HepG2 (cell line): ENCODE measurements around the gene ACSM3. TPM values are rescaled to one million over a fixed set of nuclear protein-coding genes. Genes with fewer than 3 reads are reported as not detected.
A peak's percentile ranks its signal among the peaks of the same experiment; 100 is the strongest.

Experiments used
- ARNTL ChIP-seq: sonication (generic); formaldehyde crosslinking; IDR thresholded peaks from 2 replicates; pipeline ENCODE4 v1.4.0; 2020; ENCODE audit warnings: mild to moderate bottlenecking, missing genetic modification reagents
- CEBPB ChIP-seq: IDR thresholded peaks from 2 replicates; pipeline ENCODE4 v1.6.1; 2011; ENCODE audit warnings: low read depth, low read length, improper control_type of control experiment, borderline replicate concordance
- FOSL2 ChIP-seq: sonication (generic); formaldehyde crosslinking; IDR thresholded peaks from 2 replicates; pipeline ENCODE4 v1.4.0; 2020; ENCODE audit warnings: missing genetic modification reagents
- HOXA5 ChIP-seq: sonication (generic); formaldehyde crosslinking; IDR thresholded peaks from 2 replicates; pipeline ENCODE4 v1.4.0; 2020; ENCODE audit warnings: missing genetic modification reagents
- HOXA7 ChIP-seq: sonication (generic); formaldehyde crosslinking; IDR thresholded peaks from 2 replicates; pipeline ENCODE4 v1.8.1; 2022; ENCODE audit warnings: mild to moderate bottlenecking, missing genetic modification reagents, moderate library complexity
- NCOA1 ChIP-seq: sonication (generic); formaldehyde crosslinking; IDR thresholded peaks from 2 replicates; pipeline ENCODE4 v1.9.0; 2021; ENCODE audit warnings: missing genetic modification reagents
- NFIB ChIP-seq: sonication (generic); formaldehyde crosslinking; IDR thresholded peaks from 2 replicates; pipeline ENCODE4 v1.9.0; 2021; ENCODE audit warnings: missing genetic modification reagents, mild to moderate bottlenecking, borderline replicate concordance
- PHF5A ChIP-seq: IDR thresholded peaks from one replicate; pipeline ENCODE4 v1.6.1; 2018; ENCODE audit warnings: low read depth, missing genetic modification reagents; ENCODE audit not compliant: unreplicated experiment
- PLRG1 ChIP-seq: fragments of 450-650 bp; conservative IDR thresholded peaks from 2 replicates; pipeline ENCODE4 v1.6.1; 2016
- RBFOX2 ChIP-seq: fragments of 200-400 bp; formaldehyde crosslinking; IDR thresholded peaks from 2 replicates; pipeline ENCODE4 v1.6.1; 2017; ENCODE audit warnings: low read depth, mild to moderate bottlenecking, low read length
- RXRA ChIP-seq: sonication (generic); formaldehyde crosslinking; IDR thresholded peaks from 2 replicates; pipeline ENCODE4 v1.5.1; 2020; ENCODE audit warnings: missing genetic modification reagents
- SMYD3 ChIP-seq: sonication (generic); formaldehyde crosslinking; IDR thresholded peaks from 2 replicates; pipeline ENCODE4 v1.8.1; 2023; ENCODE audit warnings: mild to moderate bottlenecking, missing genetic modification reagents
- ZFP36 ChIP-seq: fragments of 150-350 bp; IDR thresholded peaks from 2 replicates; pipeline ENCODE4 v1.6.1; 2018; ENCODE audit warnings: borderline replicate concordance, low read length, low read depth; ENCODE audit not compliant: partially characterized antibody
- ZFP82 ChIP-seq: sonication (generic); formaldehyde crosslinking; IDR thresholded peaks from 2 replicates; pipeline ENCODE4 v1.5.1; 2020; ENCODE audit warnings: mild to moderate bottlenecking, missing genetic modification reagents, borderline replicate concordance
- ZNF383 ChIP-seq: sonication (generic); formaldehyde crosslinking; IDR thresholded peaks from 2 replicates; pipeline ENCODE4 v1.4.0; 2020; ENCODE audit warnings: missing genetic modification reagents, mild to moderate bottlenecking, borderline replicate concordance
- ZNF598 ChIP-seq: sonication (generic); formaldehyde crosslinking; IDR thresholded peaks from 2 replicates; pipeline ENCODE4 v1.5.1; 2020; ENCODE audit warnings: mild to moderate bottlenecking, missing genetic modification reagents, borderline replicate concordance
- ZNF792 ChIP-seq: IDR thresholded peaks from 2 replicates; pipeline ENCODE4 v1.6.1; 2016
- ZSCAN21 ChIP-seq: sonication (generic); formaldehyde crosslinking; IDR thresholded peaks from 2 replicates; pipeline ENCODE4 v1.8.0; 2022; ENCODE audit warnings: mild to moderate bottlenecking, missing genetic modification reagents, moderate library complexity, borderline replicate concordance
- ZSCAN31 ChIP-seq: sonication (generic); formaldehyde crosslinking; IDR thresholded peaks from 2 replicates; pipeline ENCODE4 v1.5.0; 2020; ENCODE audit warnings: low read depth, mild to moderate bottlenecking, missing genetic modification reagents
- polyA plus RNA-seq, 8 experiments: library from polyadenylated mRNA; depleted of rRNA in 3 of 8; stranded (reverse) in 7 of 8; unstranded in 1 of 8; fragments of >200 nt; fragmentation: Illumina TruSeq in 4 of 8; extraction: Trizol in 4 of 8; gene quantifications; 2 replicates each; pipeline versions ENCODE4 v1.2.1 to v1.2.3, GENCODE V29; 2011 to 2016; ENCODE audit warnings: low read depth in 4 of 8, missing spikeins in 1 of 8, mixed read lengths in 1 of 8; ENCODE audit not compliant: insufficient read depth in 1 of 8
- total RNA-seq, 5 experiments: library from RNA; depleted of rRNA; stranded (reverse); fragments of >200 nt; fragmentation: Illumina TruSeq; extraction: Trizol; gene quantifications; 2 replicates each; pipeline ENCODE4 v1.2.3, GENCODE V29; 2016; ENCODE audit warnings: low read depth in 1 of 5
- TF ChIP-seq, protein P1 (sequence below): sonication (generic); formaldehyde crosslinking; IDR thresholded peaks from 2 replicates; pipeline ENCODE4 v1.4.0; 2020; ENCODE audit warnings: mild to moderate bottlenecking, missing genetic modification reagents
- TF ChIP-seq, protein P2 (sequence below): sonication (generic); formaldehyde crosslinking; IDR thresholded peaks from 2 replicates; pipeline ENCODE4 v1.4.0; 2020; ENCODE audit warnings: mild to moderate bottlenecking, missing genetic modification reagents, borderline replicate concordance

The ACSM3 gene
- total and polyA plus RNA-seq, 2 of the 13 experiments (the other 11 are each of a cell fraction or from before 2014, with no cell fraction given): 74.0 to 108 TPM

DNA sequence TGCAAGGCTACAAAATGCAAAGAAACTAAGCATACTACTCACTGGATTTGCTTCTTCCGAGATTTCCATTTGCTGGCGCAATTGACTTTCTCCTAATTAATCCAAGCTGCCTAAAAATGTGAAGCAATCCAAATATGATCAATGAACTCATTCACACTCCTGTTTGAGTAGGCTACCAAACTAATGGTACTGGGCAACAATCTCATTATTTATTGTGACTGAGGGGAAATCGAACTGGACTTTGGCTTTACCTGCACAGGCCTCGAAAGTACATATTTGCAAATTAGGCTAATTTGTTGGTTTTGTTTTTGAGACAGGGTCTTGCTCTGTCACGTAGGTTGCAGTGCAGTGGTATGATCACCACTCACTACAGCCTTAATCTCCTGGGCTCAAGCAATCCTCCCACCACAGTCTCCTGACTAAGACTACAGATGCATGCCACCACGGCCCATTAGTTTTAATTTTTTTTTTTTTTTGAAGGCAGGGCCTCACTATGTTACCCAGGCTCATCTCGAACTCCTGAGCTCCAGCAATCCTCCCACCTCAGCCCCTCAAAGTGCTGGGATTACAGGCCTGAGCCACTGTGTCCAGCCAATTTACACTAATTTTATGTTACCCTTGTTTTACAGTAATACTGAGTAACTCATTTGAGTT is 39.9 kb downstream of the ACSM3 start (continued):
- TF ChIP-seq, protein P1, sequence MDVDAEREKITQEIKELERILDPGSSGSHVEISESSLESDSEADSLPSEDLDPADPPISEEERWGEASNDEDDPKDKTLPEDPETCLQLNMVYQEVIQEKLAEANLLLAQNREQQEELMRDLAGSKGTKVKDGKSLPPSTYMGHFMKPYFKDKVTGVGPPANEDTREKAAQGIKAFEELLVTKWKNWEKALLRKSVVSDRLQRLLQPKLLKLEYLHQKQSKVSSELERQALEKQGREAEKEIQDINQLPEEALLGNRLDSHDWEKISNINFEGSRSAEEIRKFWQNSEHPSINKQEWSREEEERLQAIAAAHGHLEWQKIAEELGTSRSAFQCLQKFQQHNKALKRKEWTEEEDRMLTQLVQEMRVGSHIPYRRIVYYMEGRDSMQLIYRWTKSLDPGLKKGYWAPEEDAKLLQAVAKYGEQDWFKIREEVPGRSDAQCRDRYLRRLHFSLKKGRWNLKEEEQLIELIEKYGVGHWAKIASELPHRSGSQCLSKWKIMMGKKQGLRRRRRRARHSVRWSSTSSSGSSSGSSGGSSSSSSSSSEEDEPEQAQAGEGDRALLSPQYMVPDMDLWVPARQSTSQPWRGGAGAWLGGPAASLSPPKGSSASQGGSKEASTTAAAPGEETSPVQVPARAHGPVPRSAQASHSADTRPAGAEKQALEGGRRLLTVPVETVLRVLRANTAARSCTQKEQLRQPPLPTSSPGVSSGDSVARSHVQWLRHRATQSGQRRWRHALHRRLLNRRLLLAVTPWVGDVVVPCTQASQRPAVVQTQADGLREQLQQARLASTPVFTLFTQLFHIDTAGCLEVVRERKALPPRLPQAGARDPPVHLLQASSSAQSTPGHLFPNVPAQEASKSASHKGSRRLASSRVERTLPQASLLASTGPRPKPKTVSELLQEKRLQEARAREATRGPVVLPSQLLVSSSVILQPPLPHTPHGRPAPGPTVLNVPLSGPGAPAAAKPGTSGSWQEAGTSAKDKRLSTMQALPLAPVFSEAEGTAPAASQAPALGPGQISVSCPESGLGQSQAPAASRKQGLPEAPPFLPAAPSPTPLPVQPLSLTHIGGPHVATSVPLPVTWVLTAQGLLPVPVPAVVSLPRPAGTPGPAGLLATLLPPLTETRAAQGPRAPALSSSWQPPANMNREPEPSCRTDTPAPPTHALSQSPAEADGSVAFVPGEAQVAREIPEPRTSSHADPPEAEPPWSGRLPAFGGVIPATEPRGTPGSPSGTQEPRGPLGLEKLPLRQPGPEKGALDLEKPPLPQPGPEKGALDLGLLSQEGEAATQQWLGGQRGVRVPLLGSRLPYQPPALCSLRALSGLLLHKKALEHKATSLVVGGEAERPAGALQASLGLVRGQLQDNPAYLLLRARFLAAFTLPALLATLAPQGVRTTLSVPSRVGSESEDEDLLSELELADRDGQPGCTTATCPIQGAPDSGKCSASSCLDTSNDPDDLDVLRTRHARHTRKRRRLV (CRISPR knock-in tag): peak; percentile 63; the same call in 1 of the 2 replicates
- TF ChIP-seq ZNF598 (peak; percentile 76; the same call in 1 of the 2 replicates), ARNTL (CRISPR knock-in tag) (peak; percentile 68), ZFP36 (no peak), ZSCAN31 (peak; percentile 64; the same call in 1 of the 2 replicates), PHF5A (CRISPR knock-in tag) (no peak), ZFP82 (CRISPR knock-in tag) (no peak), RBFOX2 (0 out of 2 replicates have a peak, but pooled peaks have one; percentile 28), FOSL2 (0 out of 2 replicates have a peak, but pooled peaks have one; percentile 14), RXRA (CRISPR knock-in tag) (no peak; the same call in 1 of the 2 replicates), PLRG1 (no peak), HOXA5 (CRISPR knock-in tag) (no peak), HOXA7 (CRISPR knock-in tag) (no peak), ZSCAN21 (CRISPR knock-in tag) (0 out of 2 replicates have a peak, but pooled peaks have one; percentile 25), ZNF383 (CRISPR knock-in tag) (no peak), NFIB (CRISPR knock-in tag) (no peak), ZNF792 (CRISPR knock-in tag) (0 out of 2 replicates have a peak, but pooled peaks have one; percentile 65), NCOA1 (CRISPR knock-in tag) (peak; percentile 93), SMYD3 (CRISPR knock-in tag) (peak; percentile 93), CEBPB (peak; percentile 56; the same call in 1 of the 2 replicates)
- TF ChIP-seq, protein P2, sequence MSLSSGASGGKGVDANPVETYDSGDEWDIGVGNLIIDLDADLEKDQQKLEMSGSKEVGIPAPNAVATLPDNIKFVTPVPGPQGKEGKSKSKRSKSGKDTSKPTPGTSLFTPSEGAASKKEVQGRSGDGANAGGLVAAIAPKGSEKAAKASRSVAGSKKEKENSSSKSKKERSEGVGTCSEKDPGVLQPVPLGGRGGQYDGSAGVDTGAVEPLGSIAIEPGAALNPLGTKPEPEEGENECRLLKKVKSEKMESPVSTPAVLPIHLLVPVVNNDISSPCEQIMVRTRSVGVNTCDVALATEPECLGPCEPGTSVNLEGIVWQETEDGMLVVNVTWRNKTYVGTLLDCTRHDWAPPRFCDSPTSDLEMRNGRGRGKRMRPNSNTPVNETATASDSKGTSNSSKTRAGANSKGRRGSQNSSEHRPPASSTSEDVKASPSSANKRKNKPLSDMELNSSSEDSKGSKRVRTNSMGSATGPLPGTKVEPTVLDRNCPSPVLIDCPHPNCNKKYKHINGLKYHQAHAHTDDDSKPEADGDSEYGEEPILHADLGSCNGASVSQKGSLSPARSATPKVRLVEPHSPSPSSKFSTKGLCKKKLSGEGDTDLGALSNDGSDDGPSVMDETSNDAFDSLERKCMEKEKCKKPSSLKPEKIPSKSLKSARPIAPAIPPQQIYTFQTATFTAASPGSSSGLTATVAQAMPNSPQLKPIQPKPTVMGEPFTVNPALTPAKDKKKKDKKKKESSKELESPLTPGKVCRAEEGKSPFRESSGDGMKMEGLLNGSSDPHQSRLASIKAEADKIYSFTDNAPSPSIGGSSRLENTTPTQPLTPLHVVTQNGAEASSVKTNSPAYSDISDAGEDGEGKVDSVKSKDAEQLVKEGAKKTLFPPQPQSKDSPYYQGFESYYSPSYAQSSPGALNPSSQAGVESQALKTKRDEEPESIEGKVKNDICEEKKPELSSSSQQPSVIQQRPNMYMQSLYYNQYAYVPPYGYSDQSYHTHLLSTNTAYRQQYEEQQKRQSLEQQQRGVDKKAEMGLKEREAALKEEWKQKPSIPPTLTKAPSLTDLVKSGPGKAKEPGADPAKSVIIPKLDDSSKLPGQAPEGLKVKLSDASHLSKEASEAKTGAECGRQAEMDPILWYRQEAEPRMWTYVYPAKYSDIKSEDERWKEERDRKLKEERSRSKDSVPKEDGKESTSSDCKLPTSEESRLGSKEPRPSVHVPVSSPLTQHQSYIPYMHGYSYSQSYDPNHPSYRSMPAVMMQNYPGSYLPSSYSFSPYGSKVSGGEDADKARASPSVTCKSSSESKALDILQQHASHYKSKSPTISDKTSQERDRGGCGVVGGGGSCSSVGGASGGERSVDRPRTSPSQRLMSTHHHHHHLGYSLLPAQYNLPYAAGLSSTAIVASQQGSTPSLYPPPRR (CRISPR knock-in tag): peak; percentile 95
